GM18867 (cell line): ENCODE measurements around the gene MTMR6.
A peak's percentile ranks its signal among the peaks of the same experiment; 100 is the strongest.
"Not testable (repeated sequence)": the region's sequence is repeated elsewhere in the genome, so short reads cannot be mapped to it uniquely, and the experiment has no call there.

Source experiments
- ATAC-seq: cut with Tn5 transposase; IDR thresholded peaks from one replicate; pipeline ENCODE4 v1.9.1; 2021; ENCODE audit warnings: mild to moderate bottlenecking, moderate library complexity; ENCODE audit not compliant: unreplicated experiment

The MTMR6 gene

GRCh38 chr13:25286969-25287961 lies at the start of gene MTMR6:
Gene MTMR6 (minus strand): TSS chr13:25287488. CDS start chr13:25287247, 241 bp downstream.
- ATAC-seq, result peak; percentile 97

DNA sequence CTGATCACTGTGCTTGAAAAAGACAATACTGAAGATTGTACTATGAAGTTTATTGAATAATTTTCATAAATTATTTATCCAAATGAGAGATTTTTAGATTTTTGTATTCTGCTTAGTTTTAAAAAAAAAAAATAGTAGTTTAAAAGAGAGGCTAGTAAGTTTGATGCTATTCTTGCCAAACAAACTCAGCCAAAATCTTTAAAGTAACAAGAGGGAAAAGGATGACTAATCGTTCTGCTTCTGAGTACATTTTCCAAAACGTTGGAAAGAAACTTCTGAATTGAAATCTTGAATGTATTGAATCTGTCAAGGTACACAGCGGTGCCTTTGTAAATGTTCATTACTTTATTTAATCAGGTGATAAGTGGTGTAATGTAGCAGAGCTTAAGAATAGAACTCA lies 48.6 kb upstream of the MTMR6 start:
- no peak for ATAC-seq

- no peak for ATAC-seq
Observed at GRCh38 chr13:25330541-25330940, 43.3 kb upstream of the MTMR6 start.

GRCh38 chr13:25329706-25330105 lies 42.4 kb upstream of the MTMR6 start:
- no peak for ATAC-seq

DNA sequence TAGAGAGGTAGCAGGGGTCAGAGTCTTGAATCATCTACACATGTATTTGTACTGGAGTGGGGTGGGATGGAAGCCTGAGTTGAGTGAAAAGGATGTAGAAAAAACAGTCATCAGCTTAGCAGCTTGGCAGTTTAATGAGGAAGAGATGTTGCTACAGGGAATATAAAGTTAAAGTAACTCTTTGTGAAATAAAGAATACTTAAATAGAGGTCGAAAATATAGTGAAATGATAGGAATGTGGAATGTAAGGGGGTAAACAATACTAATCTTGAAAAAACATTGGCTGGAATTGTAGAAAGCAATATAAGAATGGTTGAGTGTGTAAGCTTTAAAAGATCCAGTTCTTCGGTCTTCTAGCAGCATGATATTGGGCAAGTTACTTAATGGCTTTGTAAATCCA lies 36.8 kb upstream of the MTMR6 start:
- no peak for ATAC-seq

- ATAC-seq, result no peak
Observed at GRCh38 chr13:25319771-25320170, 32.5 kb upstream of the MTMR6 start.

GRCh38 chr13:25318946-25319345 lies 31.7 kb upstream of the MTMR6 start:
- not testable (repeated sequence) for ATAC-seq

DNA sequence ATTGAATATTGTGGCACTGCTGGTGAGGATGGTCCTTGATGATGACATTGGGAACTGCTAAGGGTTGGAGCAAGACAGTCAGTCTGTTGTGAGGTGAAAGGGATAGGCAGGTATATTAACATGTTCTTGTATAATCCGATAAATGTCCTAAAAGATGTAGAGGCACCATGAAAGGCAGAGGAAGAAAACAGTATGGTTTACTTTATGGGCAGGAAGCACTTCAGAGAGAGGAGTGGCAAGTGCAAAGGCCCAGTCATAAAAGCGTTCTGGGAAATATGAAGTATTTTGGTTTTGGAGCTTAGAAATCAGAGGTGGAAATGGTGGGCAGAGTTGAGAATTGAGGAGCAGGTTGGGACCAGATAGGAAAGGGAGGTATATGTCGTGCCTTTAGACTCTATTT lies 23.6 kb upstream of the MTMR6 start:
- no peak for ATAC-seq

DNA sequence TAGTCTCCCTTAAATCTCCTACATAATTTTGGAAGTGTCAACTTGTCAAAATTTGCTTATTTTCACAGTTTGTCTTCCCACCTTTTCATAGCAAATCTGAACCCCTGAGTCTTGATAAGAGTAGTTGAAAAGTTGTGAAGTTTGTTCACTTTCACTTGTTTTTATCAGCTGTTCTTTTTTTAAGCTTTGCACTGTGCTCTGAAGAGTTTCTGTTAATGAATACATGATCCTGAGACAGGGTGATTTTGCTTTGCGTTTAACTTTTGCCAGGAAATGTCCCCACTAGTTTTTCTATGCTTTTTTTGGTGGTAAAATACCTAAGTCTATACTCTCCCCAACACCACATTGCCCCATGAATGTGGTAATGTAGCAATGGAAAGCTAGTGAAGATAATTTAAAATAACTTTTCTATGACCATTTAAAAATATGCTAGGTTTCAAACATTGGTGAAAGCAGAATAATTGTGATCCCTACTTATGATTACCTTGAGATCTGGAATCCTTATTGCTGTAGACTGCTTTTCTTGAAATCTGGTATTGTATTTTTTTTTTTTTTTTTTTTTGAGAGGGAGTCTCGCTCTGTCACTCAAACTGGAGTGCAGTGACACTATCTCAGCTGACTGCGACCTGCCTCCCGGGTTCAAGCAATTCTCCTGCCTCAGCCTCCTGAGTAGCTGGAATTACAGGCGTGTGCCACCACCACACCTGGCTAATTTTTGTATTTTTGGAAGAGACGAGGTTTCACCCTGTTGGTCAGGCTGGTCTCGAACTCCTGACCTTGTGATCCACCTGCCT lies 19.6 kb upstream of the MTMR6 start:
- ATAC-seq, result no peak

DNA sequence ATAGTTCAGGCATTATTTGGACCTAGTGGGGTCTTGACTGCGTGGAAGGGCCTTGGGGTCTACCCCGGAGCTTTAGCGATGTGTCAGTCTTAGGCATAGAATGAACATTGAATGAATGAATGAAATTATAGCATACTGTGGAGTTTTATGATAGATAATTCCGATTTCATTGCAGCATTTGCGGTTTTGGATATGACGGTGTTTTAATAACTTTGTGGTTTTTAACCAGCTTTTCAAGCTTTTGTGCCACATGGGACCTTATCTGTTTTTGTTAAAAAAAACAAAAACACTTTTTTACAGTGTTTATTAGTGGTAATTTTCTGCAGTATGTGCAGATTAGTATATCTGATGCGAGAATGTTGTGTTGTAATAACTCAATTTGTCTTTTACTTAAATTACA lies 14.8 kb upstream of the MTMR6 start:
- no peak for ATAC-seq

DNA sequence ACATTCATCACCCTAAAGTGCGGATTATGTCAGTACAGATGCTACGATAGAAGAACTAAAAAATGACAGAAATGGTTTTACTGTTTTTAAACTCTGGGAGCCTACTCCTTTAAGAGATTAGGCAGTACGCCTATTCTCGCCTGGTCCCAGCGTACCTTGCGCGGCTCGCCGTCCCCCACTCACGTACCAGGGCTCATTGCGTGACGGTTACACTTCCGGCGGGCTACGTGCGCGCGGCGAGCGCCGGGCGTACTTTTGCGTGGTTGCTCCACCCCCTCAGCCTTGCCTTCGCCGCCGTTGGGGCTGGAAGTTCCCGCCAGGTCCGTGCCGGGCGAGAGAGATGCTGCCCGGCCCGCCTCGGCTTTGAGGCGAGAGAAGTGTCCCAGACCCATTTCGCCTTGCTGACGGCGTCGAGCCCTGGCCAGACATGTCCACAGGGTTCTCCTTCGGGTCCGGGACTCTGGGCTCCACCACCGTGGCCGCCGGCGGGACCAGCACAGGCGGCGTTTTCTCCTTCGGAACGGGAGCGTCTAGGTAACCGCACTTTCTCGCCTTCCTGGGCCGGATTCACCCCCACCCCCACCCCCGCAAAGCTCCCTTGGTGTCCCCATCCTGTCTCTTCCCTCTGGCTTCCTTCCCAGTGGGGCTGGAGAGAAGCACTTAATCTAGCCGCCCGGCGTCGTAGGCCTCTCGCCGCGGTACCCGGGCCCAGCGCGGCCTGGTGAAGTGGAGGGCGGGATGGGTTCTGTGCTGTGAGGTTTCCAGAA lies 14.2 kb upstream of the MTMR6 start, which contains the start of gene NUP58:
Gene NUP58 (plus strand): TSS at position 279 of the 767 bp plus-strand sequence. CDS start 149 bp downstream, at position 428.
- peak; percentile 99 for ATAC-seq

DNA sequence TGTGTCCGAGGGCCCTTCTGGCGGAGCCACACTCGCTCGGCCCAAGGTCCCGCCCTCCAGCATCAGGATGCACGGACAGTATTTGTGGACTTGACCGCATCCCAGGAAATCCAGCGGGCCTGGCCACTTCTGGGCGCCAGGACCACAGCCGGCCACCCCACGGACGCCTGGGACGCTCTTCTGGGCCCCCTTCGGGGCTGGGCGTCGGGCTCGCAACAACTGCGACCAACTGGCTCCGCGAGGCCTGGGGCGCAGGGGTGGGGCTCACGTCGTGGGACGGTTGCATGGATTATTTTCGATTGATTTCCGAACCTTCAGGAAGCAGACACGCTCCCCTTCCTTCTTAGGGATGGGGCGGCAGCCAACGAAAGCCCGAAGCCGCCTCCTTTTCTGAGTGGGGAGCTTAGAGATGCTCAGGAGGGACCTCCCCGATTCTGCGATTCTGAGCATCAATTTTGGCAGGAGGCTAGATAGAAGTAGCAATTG lies 13.6 kb upstream of the MTMR6 start:
- ATAC-seq, result peak; percentile 9

DNA sequence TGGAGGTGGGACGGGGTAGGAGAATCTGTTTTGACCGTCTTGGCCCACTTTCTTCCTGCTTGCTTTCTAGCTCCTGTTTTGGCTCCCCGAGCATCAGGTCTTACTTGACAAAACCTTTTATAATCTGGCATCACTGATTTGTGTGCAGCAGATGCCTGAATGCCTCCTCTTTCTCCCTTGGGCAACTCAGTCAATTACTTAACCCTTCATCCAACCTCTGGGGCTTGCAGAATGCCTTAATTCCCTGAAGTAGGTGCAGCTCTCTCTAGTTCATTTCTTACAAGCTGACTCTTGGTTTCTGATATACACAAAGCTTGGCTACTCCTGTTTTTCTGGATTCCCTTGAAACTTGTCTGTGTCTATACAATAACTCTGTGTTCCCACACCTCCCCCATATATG lies 8.4 kb upstream of the MTMR6 start:
- no peak for ATAC-seq

DNA sequence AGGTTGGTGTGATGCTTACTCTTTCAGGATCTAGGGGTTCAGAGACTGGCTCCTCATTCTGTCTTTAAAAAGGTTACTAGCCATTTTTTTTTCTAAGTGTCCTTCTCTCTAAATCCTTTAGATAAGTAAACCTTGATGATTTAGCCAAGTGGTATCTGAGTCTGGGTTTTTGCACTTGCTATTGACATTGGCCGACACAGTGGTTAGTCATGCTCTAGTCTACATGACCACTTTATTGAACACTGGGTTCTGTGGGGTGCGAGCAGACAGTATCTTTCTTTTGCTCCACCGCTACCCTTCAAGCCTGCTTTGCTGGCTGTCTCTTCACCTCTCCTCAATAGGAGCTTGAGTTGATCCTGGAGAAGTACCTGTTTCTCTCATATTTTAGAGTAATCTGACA lies 7.9 kb upstream of the MTMR6 start:
- no peak for ATAC-seq

DNA sequence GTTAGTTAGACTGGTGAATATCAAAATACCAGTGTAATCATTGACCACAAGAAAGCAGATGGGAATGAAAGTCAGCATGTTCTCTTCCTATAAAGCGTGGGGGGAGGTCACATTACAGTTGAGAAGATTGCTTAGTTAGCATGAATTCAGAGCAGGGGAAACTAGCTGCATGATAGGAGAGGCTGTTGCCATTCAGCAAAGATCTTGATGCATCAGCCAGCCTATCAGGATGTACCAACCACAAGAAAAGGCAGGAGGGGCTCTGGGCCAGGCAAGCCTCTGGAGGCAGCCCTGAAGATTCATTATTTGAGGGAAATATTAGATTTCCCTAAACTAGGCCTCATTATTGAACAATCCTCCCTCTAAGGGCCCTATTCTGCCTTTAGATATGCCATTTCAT lies 5.0 kb upstream of the MTMR6 start:
- ATAC-seq, result no peak

DNA sequence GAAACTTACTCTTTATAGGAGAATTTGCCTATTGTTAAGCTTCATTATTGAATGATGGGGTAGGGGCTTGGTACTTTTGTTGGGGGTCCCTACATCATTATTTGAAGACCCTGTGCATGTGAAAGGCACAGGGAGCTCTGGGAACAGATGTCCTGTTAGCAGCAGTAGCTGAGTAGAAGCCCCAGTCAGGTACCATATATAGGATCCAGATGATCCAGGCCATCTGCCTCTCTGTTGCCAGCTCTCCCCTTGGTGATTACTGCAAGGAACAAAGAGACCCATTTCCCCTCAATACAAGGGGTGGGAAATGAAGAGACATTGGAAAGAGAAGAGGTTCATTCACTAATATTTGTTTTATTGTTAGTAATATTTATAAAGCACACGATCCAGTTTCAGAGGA lies 4.4 kb upstream of the MTMR6 start:
- ATAC-seq, result no peak

GRCh38 chr13:25288966-25289365 lies 1.7 kb upstream of the MTMR6 start:
- no peak for ATAC-seq

DNA sequence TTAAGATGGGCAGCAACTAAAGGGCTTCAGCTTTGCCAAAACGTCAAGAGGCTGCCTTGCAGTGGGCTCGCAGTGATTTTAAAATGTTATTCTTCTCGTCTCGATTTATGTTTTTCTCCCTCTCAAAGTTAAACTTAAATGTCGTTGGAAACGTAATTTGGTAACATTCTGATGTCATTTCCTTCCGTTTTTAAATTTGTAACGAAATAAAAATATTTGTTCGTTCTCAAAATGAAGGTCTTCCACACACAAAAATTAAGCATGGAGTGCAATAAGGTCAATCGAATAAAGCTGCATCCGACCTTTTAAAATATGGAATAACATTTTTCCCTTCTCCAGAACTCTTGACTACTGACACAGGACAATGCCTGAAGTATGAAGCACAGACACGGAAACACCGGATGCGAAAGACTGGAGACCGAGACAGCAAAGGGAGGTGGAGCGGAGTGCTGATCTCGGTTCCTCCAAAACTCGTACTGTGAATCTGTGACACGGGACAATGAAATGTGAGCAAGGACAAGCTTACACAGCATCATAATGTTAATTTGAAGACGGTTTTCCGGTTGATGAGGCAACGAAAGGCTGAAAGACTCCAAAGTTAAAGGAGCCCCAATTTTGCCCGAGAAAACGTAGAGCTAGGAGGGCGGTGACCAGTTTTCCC lies 850 bp downstream of the MTMR6 start:
- peak; percentile 20 for ATAC-seq

GRCh38 chr13:25281935-25282332 lies 5.4 kb downstream of the MTMR6 start:
- peak; percentile 18 for ATAC-seq
